Measurements from ENCODE around the gene APAF1.

DNA sequence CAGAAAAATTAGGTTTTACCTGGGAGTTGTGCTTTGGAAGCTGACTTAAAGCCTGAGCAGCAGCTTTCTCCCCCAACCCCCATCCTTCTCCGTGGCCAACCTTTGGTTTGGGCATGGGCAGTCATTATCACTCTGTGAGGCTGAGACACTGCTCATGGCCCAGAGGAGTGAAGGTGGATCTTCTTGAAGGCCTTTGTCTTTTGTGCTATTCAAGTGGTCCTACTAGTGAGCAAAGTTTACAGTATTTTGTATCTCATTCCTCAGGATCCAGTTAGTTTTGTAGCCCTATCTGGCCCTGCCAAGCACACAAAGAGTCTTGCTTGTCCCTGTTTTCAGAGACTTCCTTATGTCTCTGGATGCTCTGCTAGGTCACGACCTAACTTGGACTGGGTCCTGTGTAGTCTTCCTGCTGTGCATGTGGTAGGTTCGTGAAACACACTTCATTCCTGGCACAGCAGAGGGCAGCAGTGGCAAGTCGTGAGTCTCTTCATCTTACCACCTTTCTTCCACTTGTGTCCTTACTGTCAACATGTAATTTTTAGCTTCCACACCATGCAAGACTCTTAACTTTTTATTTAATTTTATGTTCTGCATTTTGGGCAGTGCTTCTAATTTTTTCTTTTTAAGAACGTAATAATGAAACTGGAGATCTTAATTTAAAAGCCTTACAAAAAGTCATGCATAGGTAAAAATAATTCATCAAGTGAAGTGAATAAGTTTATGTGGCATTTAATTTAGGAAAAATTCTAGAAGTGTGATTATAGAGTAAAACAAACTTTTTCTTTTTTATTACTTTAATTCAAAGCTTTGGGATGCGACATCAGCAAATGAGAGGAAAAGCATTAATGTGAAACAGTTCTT lies 53.7 kb downstream of the APAF1 start:
- peak; percentile 72 for TF ChIP-seq CTCF (conservative IDR thresholded peaks at IDR 0.05)
- no peak for TF ChIP-seq EZH2 (IDR thresholded peaks at IDR 0.05; ENCODE audit: low read depth)
